Esophagus squamous epithelium (tissue), 5 donors: ENCODE data around the gene TEFM. TPM values are rescaled to one million over a fixed set of nuclear protein-coding genes. Genes with fewer than 3 reads are reported as not detected.
A peak's percentile ranks its signal among the peaks of the same experiment; 100 is the strongest.

Source experiments
- DNase-seq: peaks from one replicate; lab custom pipeline; 2025; lab: John Stamatoyannopoulos, UW
- H3K27ac ChIP-seq, 4 donors: fragments of 200-600 bp; sonication (generic); one replicate each; pipeline ENCODE4 v1.5.1; 2016 to 2019; ENCODE audit warnings: mild to moderate bottlenecking in 1 of 4
- H3K27me3 ChIP-seq, 4 donors: fragments of 200-600 bp; sonication (generic); 1 replicate in 3 of 4; 2 replicates in 1 of 4; pipeline versions ENCODE4 v1.5.1 to v1.6.0; 2017 to 2021; ENCODE audit warnings: antibody characterized with exemption in 1 of 4
- H3K36me3 ChIP-seq, 3 donors: fragments of 200-600 bp; sonication (generic); one replicate each; pipeline ENCODE4 v1.5.1; 2016 to 2019
- H3K4me1 ChIP-seq, 3 donors: fragments of 200-600 bp; sonication (generic); one replicate each; pipeline ENCODE4 v1.5.1; 2017 to 2019
- H3K4me3 ChIP-seq, 4 donors: fragments of 200-600 bp; sonication (generic); 1 replicate in 3 of 4; 2 replicates in 1 of 4; pipeline ENCODE4 v1.5.1; 2016 to 2019; ENCODE audit warnings: mild to moderate bottlenecking in 2 of 4, moderate library complexity in 1 of 4
- H3K9me3 ChIP-seq, 3 donors: fragments of 200-600 bp; sonication (generic); one replicate each; pipeline ENCODE4 v1.5.1; 2016 to 2019
- POLR2A ChIP-seq, 4 donors: fragments of 450-650 bp; IDR thresholded peaks; one replicate each; pipeline ENCODE4 v1.6.1; 2017; ENCODE audit warnings: antibody characterized with exemption in 4 of 4, mild to moderate bottlenecking in 4 of 4, moderate library complexity in 3 of 4
- WGBS, 2 donors: methylation state at CpG; one replicate each; pipeline ENCODE4 v1.1.5; 2018; 5-methylcytosine and 5-hydroxymethylcytosine counted together
- intact Hi-C: fragments of 100-400 bp; cut with DNase I; formaldehyde crosslinking; loops from one replicate; pipeline ENCODE4 v1.15.0; 2022
- total RNA-seq, 4 donors: library from RNA; depleted of rRNA; stranded (reverse); fragments of >200 nt; gene quantifications; one replicate each; pipeline ENCODE4 v1.1.0, GENCODE V29; 2016
- TF ChIP-seq, protein P1 (sequence below), 6 experiments: fragments of 450-650 bp in 4 of 6; fragments of 200-600 bp in 2 of 6; sonication (generic) in 2 of 6; IDR thresholded peaks; one replicate each; pipeline ENCODE4 v1.5.1; 2016 to 2019; ENCODE audit warnings: antibody characterized with exemption in 6 of 6, mild to moderate bottlenecking in 4 of 6, moderate library complexity in 4 of 6
- donor health status: DM: yes; HTN: yes; CAD: no.

The TEFM gene, protein sequence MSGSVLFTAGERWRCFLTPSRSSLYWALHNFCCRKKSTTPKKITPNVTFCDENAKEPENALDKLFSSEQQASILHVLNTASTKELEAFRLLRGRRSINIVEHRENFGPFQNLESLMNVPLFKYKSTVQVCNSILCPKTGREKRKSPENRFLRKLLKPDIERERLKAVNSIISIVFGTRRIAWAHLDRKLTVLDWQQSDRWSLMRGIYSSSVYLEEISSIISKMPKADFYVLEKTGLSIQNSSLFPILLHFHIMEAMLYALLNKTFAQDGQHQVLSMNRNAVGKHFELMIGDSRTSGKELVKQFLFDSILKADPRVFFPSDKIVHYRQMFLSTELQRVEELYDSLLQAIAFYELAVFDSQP
- total RNA-seq: 10 to 100 TPM in 2 of 4 donors, 1 to 10 TPM in 2; 3.6 to 17.0 (median 9.2) TPM

GRCh38 chr17:30906101-30906911 is at the start of gene TEFM:
TEFM (minus strand) TSS chr17:30906238; CDS start chr17:30906198, 40 bp downstream.
- Histone ChIP-seq H3K4me1 (peaks cover 15 to 28% (median 17%) of the 10 kb centered on the region in 3 donors), H3K9me3 (no peaks in the 10 kb centered on the region), H3K4me3 (peak within 1 kb of the TSS; percentile 59 to 83 (median 77)), H3K36me3 (peaks cover 0 to 30% (median 0%) of the 10 kb centered on the region in 3 donors), H3K27ac (peak within 1 kb of the TSS; percentile 90 to 92 (median 91)), H3K27me3 (no peaks in the 10 kb centered on the region)
- 0 to 1% methylated on average over 11 to 27 of the region's 47 CpGs for WGBS, 2 donors
- peak in 3 of 4 donors; percentile 30 to 58 (median 39) for TF ChIP-seq POLR2A (IDR thresholded peaks at IDR 0.05)
- TF ChIP-seq, protein P1, sequence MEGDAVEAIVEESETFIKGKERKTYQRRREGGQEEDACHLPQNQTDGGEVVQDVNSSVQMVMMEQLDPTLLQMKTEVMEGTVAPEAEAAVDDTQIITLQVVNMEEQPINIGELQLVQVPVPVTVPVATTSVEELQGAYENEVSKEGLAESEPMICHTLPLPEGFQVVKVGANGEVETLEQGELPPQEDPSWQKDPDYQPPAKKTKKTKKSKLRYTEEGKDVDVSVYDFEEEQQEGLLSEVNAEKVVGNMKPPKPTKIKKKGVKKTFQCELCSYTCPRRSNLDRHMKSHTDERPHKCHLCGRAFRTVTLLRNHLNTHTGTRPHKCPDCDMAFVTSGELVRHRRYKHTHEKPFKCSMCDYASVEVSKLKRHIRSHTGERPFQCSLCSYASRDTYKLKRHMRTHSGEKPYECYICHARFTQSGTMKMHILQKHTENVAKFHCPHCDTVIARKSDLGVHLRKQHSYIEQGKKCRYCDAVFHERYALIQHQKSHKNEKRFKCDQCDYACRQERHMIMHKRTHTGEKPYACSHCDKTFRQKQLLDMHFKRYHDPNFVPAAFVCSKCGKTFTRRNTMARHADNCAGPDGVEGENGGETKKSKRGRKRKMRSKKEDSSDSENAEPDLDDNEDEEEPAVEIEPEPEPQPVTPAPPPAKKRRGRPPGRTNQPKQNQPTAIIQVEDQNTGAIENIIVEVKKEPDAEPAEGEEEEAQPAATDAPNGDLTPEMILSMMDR (IDR thresholded peaks at IDR 0.05): peak in 1 of 6 experiments; percentile 10
- DNase-seq: peak; percentile 45
- intact Hi-C loops: no loop called here

- no peaks in the 10 kb centered on the region for H3K36me3 ChIP-seq
- H3K4me3 ChIP-seq: no peak overlapping the region
- TF ChIP-seq, protein P1 (IDR thresholded peaks at IDR 0.05): no peak
- peak in 1 of 4 donors; percentile 19 for TF ChIP-seq POLR2A (IDR thresholded peaks at IDR 0.05)
- intact Hi-C loops: no loop called here
- no peaks in the 10 kb centered on the region for H3K27me3 ChIP-seq
- WGBS, 2 donors: 74 to 89% methylated on average over 2 to 6 of the region's 6 CpGs
- H3K9me3 ChIP-seq: no peaks in the 10 kb centered on the region
- H3K27ac ChIP-seq: peak overlapping the region in 3 of 4 donors; percentile 25 to 69 (median 31)
- peaks cover 4 to 23% (median 6%) of the 10 kb centered on the region in 3 donors for H3K4me1 ChIP-seq
- DNase-seq: no peak
Observed at GRCh38 chr17:30954046-30954830, 48.2 kb upstream of the TEFM start.

- Histone ChIP-seq H3K4me1 (peaks cover 4 to 23% (median 6%) of the 10 kb centered on the region in 3 donors), H3K27me3 (no peaks in the 10 kb centered on the region), H3K27ac (peak overlapping the region in 2 of 4 donors; percentile 31 to 69), H3K36me3 (no peaks in the 10 kb centered on the region), H3K9me3 (no peaks in the 10 kb centered on the region), H3K4me3 (no peak overlapping the region)
- TF ChIP-seq, protein P1 (IDR thresholded peaks at IDR 0.05): no peak
- no peak for TF ChIP-seq POLR2A (IDR thresholded peaks at IDR 0.05)
- no peak for DNase-seq
- WGBS, 2 donors: 64 to 77% methylated on average over 8 to 9 of the region's 9 CpGs
- intact Hi-C loops: no loop called here
Observed at GRCh38 chr17:30952638-30953393, 46.8 kb upstream of the TEFM start.

DNA sequence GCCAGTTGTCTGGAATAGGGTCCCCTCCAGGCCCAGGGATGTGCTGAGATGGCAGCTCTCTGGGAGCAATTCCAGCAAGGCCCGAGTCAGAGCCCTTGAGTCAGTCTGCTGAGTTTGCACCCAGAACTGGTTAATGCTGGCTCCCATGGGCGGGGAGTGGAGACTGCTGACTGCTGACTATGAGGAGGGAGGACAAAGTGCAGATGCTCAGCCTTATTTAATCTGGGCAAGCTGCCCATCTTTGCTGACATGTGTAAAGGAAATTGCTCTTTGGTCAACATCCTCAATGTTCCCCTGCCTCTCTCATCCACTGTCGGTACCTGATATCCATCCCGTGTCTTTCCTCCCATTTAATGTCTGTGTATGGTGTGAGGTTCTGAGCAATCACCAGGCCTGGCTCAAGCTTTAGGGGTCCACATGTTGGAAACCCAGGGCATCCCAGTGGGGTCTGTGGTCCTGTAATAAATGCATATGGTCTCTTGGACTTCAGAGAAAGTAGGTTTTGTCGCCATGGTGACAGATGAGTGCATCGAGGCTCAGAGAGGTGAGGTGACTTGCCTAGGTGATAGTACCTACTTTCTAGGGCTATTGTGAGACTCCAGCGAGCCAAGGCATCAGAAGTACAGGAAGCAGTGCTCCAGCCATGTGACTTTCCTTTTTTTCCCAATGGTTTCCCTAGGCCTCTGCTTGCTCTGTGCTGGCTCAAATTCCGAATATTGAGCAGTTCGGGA is 44.8 kb upstream of the TEFM start:
- no peak for DNase-seq
- Histone ChIP-seq H3K36me3 (no peaks in the 10 kb centered on the region), H3K27me3 (no peaks in the 10 kb centered on the region), H3K9me3 (no peaks in the 10 kb centered on the region), H3K4me1 (peaks cover 0 to 10% (median 0%) of the 10 kb centered on the region in 3 donors), H3K4me3 (no peak overlapping the region), H3K27ac (peak overlapping the region in 3 of 4 donors; percentile 10 to 44 (median 21))
- 59 to 63% methylated on average over 6 to 9 of the region's 9 CpGs for WGBS, 2 donors
- intact Hi-C loops: no loop called here
- no peak for TF ChIP-seq POLR2A (IDR thresholded peaks at IDR 0.05)
- TF ChIP-seq, protein P1 (IDR thresholded peaks at IDR 0.05): no peak
